CD4-positive, alpha-beta T cell (primary cell): ENCODE data around the gene SMAP1. TPM values are rescaled to one million over a fixed set of nuclear protein-coding genes. Genes with fewer than 3 reads are reported as not detected.

Experiments
- ATAC-seq: fragments of 200-7000 bp; cut with Tn5 transposase; one replicate; pipeline ENCODE4 v1.10.0; 2022; ENCODE audit warnings: mild to moderate bottlenecking; ENCODE audit not compliant: poor library complexity
- CTCF ChIA-PET: fragments of 350-600 bp; sonication (Branson Sonifier 250); formaldehyde crosslinking; loops from one replicate; lab custom pipeline; 2021; ENCODE audit warnings: antibody characterized with exemption, inconsistent platforms; lab: Charles Lee
- POLR2A ChIA-PET: fragments of 350-600 bp; sonication (Branson Sonifier 250); formaldehyde crosslinking; loops from one replicate; lab custom pipeline; 2021; ENCODE audit warnings: antibody characterized with exemption, inconsistent platforms; lab: Charles Lee
- DNase-seq, 14 experiments: peaks; one replicate each; pipeline ENCODE4 v3.0.0-alpha.2; 2013 to 2020; ENCODE audit warnings: mixed read lengths in 2 of 14
- H3K27ac ChIP-seq, 2 donors: one replicate each; pipeline versions ENCODE4 v1.5.1 to v1.7.0; 2013; ENCODE audit warnings: low read length in 2 of 2, low read depth in 1 of 2, mild to moderate bottlenecking in 1 of 2
- H3K27me3 ChIP-seq, 2 experiments: 1 replicate in 1 of 2; 2 replicates in 1 of 2; pipeline versions ENCODE4 v1.6.1 to v1.7.0; 2013; ENCODE audit warnings: low read length in 2 of 2, control low read depth in 1 of 2, mild to moderate bottlenecking in 1 of 2, moderate library complexity in 1 of 2; ENCODE audit not compliant: insufficient read depth in 2 of 2, control insufficient read depth in 1 of 2
- H3K36me3 ChIP-seq: one replicate; pipeline ENCODE4 v1.6.1; 2013; ENCODE audit warnings: low read length, control low read depth; ENCODE audit not compliant: insufficient read depth
- H3K4me1 ChIP-seq: one replicate; pipeline ENCODE4 v1.6.1; 2013; ENCODE audit warnings: low read length, control low read depth; ENCODE audit not compliant: insufficient read depth
- H3K4me3 ChIP-seq: one replicate; pipeline ENCODE4 v1.5.1; 2013; ENCODE audit warnings: mild to moderate bottlenecking, low read length, moderate library complexity
- H3K9me3 ChIP-seq, 2 experiments: 1 replicate in 1 of 2; 2 replicates in 1 of 2; pipeline versions ENCODE4 v1.6.1 to v1.7.0; 2013; ENCODE audit warnings: low read length in 2 of 2, mild to moderate bottlenecking in 2 of 2, control low read depth in 1 of 2, moderate library complexity in 1 of 2; ENCODE audit not compliant: control insufficient read depth in 1 of 2, insufficient read depth in 1 of 2
- H3K27ac Mint-ChIP-seq: one replicate; pipeline ENCODE4 v1.8.0; 2020; ENCODE audit warnings: mixed read lengths
- H3K27me3 Mint-ChIP-seq: one replicate; pipeline ENCODE4 v1.8.0; 2021; ENCODE audit warnings: mixed read lengths
- H3K36me3 Mint-ChIP-seq: one replicate; pipeline ENCODE4 v1.8.0; 2021; ENCODE audit warnings: low read depth, mixed read lengths
- H3K4me1 Mint-ChIP-seq: one replicate; pipeline ENCODE4 v1.8.0; 2021; ENCODE audit warnings: low read depth, mixed read lengths
- H3K4me3 Mint-ChIP-seq: one replicate; pipeline ENCODE4 v1.8.0; 2020; ENCODE audit warnings: mild to moderate bottlenecking, mixed read lengths
- H3K9me3 Mint-ChIP-seq: one replicate; pipeline ENCODE4 v1.8.0; 2020; ENCODE audit warnings: mixed read lengths
- intact Hi-C, 2 experiments: fragments of 100-400 bp; cut with DNase I in 1 of 2; cut with micrococcal nuclease in 1 of 2; formaldehyde crosslinking; loops; one replicate each; pipeline versions ENCODE4 v1.15.1 to v1.9.0; 2023 to 2025; cut with DNase I, micrococcal nuclease
- total RNA-seq, 174 experiments: library from RNA in 2 of 174; stranded (reverse) in 2 of 174; gene quantifications; one replicate each; pipeline ENCODE4 v1.2.3 and lab custom pipeline; 2021 to 2026
- TF ChIP-seq, protein P1 (sequence below): fragments of 200-600 bp; IDR thresholded peaks from one replicate; pipeline ENCODE4 v1.8.0; 2022; ENCODE audit warnings: antibody characterized with exemption, mild to moderate bottlenecking

Gene SMAP1
- total RNA-seq, 2 experiments from 2014 or later: 20.0 to 22.5 TPM

DNA sequence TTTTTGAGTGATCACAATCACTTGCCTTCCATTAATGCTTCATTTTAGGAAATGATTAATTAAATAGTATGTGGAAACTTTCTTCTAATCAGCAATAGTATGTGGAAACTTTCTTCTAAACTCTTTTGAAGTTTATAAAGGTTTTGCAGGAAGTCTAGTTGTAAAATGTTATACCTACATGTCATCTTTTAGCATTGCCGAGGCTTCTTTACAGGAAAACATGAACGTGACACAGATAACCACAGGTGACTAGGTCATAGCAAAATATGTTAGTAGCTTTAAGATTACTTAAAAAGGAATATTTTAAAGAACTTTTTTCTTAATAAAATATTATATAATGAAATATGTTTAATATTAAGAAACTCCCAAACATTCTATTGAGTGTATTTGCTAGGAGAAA is 56.8 kb downstream of the SMAP1 start:
- no peak for ATAC-seq
- Mint-ChIP-seq H3K27ac (peak overlapping the region; percentile 29), H3K4me3 (peak overlapping the region; percentile 40)

DNA sequence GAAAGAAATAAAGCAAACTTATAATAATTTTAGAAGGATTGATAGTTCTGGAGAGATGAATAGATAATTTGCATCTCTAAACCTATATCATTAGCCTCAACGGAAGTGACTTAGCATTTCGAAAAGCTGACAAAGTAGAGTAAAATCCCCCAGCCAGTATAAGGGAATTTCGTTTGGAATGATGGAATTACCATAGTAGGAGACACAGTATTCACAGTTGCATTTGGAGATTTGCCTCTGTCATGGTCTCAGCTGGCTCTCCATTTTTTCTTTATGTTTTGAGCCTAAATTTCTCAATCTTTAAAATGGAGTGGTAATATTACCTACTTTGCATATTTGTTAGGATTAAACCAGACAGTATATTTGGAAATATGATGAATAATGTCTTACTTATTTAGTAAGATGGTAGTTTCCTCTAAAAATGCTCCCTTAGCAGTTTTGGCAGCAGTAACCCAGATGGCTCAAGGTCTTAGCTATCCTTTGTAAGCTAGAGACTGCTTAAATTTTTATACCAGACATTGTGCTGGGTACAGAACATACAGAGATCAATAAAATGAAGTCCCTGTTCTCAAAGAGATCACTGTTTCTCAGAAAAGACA is 58.2 kb downstream of the SMAP1 start:
- Mint-ChIP-seq H3K36me3 (peaks cover 7% of the 10 kb centered on the region), H3K4me3 (no peak overlapping the region), H3K27ac (no peak overlapping the region), H3K9me3 (no peaks in the 10 kb centered on the region), H3K27me3 (no peaks in the 10 kb centered on the region), H3K4me1 (peaks cover 78% of the 10 kb centered on the region)
- H3K4me3 ChIP-seq: no peak overlapping the region
- H3K4me1 ChIP-seq: peaks cover 3% of the 10 kb centered on the region
- H3K36me3 ChIP-seq: no peaks in the 10 kb centered on the region
- DNase-seq (no peak), ATAC-seq (no peak)
- no peaks in the 10 kb centered on the region for H3K9me3 ChIP-seq
- TF ChIP-seq, protein P1, sequence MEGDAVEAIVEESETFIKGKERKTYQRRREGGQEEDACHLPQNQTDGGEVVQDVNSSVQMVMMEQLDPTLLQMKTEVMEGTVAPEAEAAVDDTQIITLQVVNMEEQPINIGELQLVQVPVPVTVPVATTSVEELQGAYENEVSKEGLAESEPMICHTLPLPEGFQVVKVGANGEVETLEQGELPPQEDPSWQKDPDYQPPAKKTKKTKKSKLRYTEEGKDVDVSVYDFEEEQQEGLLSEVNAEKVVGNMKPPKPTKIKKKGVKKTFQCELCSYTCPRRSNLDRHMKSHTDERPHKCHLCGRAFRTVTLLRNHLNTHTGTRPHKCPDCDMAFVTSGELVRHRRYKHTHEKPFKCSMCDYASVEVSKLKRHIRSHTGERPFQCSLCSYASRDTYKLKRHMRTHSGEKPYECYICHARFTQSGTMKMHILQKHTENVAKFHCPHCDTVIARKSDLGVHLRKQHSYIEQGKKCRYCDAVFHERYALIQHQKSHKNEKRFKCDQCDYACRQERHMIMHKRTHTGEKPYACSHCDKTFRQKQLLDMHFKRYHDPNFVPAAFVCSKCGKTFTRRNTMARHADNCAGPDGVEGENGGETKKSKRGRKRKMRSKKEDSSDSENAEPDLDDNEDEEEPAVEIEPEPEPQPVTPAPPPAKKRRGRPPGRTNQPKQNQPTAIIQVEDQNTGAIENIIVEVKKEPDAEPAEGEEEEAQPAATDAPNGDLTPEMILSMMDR: no peak
- CTCF ChIA-PET: interaction anchor here (1.2 kb wide), 1 partner anchor 18 kb away, joined by 3 read pairs; no protein-coding TSS in a partner anchor
- intact Hi-C loops: no loop called here
- H3K27ac ChIP-seq: no peak overlapping the region
- no peaks in the 10 kb centered on the region for H3K27me3 ChIP-seq
- POLR2A ChIA-PET: no interaction called here

More for the DNA sequence above, 56.8 kb downstream of the SMAP1 start:
- Mint-ChIP-seq H3K27me3 (no peaks in the 10 kb centered on the region), H3K4me1 (peaks cover 79% of the 10 kb centered on the region), H3K9me3 (no peaks in the 10 kb centered on the region), H3K36me3 (peaks cover 8% of the 10 kb centered on the region)
- intact Hi-C loops: no loop called here
- Histone ChIP-seq H3K4me1 (peaks cover 3% of the 10 kb centered on the region), H3K9me3 (no peaks in the 10 kb centered on the region), H3K27ac (no peak overlapping the region), H3K4me3 (no peak overlapping the region), H3K27me3 (no peaks in the 10 kb centered on the region), H3K36me3 (no peaks in the 10 kb centered on the region)
- ChIA-PET POLR2A (no interaction called here), CTCF (no interaction called here)
- peak in 1 of 14 experiments; percentile 10 for DNase-seq
- TF ChIP-seq, protein P1: no peak

DNA sequence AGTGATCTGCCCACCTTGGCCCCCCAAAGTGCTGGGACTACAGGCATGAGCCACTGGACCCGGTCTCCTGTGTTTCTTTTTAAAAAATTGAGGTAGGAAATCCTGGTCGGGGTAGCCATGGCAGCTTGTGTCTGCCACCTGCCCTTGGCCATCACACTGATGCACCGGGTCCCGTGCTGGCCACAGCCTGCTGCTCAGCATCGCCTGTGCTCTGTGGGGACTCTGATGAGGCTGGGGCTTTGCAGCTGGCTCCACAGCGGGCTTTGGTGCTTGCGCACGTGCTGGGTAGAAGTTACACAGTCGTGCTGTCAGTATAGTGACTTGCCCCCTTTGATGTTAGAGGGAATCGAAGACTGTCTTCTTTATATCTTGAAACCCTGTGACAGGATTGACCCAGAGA is 66.7 kb downstream of the SMAP1 start:
- ChIA-PET POLR2A (no interaction called here), CTCF (no interaction called here)
- DNase-seq: no peak
- Histone ChIP-seq H3K27me3 (no peaks in the 10 kb centered on the region), H3K27ac (no peak overlapping the region), H3K36me3 (peaks cover 16% of the 10 kb centered on the region), H3K9me3 (no peaks in the 10 kb centered on the region), H3K4me3 (no peak overlapping the region), H3K4me1 (no peaks in the 10 kb centered on the region)
- ATAC-seq: no peak
- Mint-ChIP-seq H3K9me3 (no peaks in the 10 kb centered on the region), H3K27me3 (no peaks in the 10 kb centered on the region), H3K36me3 (peaks cover 66% of the 10 kb centered on the region), H3K27ac (no peak overlapping the region), H3K4me1 (peaks cover 45% of the 10 kb centered on the region), H3K4me3 (no peak overlapping the region)
- TF ChIP-seq, protein P1: no peak
- intact Hi-C loops: loop anchor here in 1 of 2 experiments (2.0 kb wide), 1 partner anchor 14 kb away; no protein-coding TSS in a partner anchor
